Muscle of arm (tissue), 12 donors: ENCODE data around the gene ZKSCAN2. TPM values are rescaled to one million over a fixed set of nuclear protein-coding genes. Genes with fewer than 3 reads are reported as not detected.

Source experiments
- DNase-seq: peaks from one replicate; pipeline ENCODE4 v3.0.0-alpha.2; 2013
- polyA plus RNA-seq, 12 donors: library from polyadenylated mRNA; unstranded; fragments of 120-200 nt; gene quantifications; one replicate each; pipeline ENCODE4 v1.2.1, GENCODE V29; 2013; ENCODE audit not compliant: insufficient read length in 12 of 12

ZKSCAN2 gene
- polyA plus RNA-seq, 12 donors: 5.3 to 6.8 (median 6.3) TPM; not detected in 1

DNA sequence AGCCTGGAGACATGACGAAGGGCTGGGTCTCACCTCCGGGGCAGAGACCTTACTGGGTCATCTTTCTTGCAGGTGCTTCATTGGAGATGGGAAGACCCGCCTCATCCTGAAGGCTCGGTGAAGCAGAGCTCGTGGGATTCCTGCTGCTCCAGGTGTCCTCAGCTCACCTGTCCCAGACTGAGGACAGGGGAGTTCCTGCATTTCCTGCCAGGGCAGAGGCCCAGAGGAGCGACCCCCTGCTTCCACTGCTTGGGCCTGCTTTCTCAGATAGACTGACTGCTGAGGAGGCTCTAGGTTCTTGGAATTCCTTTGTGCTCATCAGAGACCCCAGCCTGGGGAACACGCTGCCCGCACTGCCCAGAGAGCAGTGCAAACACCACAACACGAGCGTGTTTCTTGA is 29.3 kb downstream of the ZKSCAN2 start:
- no peak for DNase-seq

DNA sequence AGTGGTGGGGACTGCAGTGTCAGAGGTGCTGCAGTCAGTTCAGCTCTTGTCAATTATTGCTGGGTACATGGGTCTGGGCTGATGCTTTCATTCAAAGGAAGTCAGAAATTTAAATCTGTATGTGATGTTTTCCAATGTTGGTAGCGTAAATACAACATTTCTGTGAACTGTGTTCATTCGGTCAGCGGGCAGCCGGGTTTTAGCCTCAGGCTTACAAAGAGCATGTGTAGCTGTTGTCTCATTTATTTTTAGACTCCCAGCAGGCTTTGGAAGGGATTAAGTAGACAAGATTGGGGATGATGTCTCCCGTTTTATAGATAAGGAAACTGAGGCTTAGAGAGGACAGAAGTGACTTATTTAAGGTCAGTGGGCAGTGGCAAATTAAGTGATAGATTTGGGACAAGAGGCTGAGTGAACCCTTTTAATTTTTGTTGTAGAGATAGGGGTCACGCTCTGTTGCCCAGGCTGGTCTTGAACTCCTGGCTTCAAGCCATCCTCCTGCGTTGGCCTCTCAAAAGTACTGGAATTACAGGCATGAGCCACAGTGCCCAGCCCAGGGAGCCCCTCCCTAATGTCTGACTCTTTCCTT is 32.8 kb downstream of the ZKSCAN2 start:
- DNase-seq: no peak

- no peak for DNase-seq
Observed at GRCh38 chr16:25223964-25224363, 33.7 kb downstream of the ZKSCAN2 start.

DNA sequence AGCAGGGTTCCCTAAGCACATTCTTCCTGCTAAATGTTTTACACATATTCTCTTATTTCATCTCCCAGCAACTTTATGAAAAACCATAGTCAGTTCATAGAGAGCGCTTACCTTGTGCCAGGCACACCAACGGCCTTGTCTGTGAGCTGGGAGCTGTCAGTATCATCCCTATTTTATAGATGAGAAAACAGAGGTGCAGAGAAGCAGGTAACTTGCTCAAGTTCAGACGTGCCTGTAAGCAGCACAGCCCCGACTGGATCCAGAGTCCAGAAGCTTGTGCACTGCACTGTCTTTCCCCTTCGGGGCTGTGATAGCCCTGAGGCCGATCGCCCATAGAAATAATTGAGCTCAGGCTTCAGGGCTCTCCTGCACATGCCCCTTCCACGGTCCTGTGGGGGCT is 34.7 kb downstream of the ZKSCAN2 start:
- no peak for DNase-seq

GRCh38 chr16:25219070-25219737 is 38.4 kb downstream of the ZKSCAN2 start:
- DNase-seq: no peak

- DNase-seq: no peak
Observed at GRCh38 chr16:25217921-25218320, 39.7 kb downstream of the ZKSCAN2 start.

DNA sequence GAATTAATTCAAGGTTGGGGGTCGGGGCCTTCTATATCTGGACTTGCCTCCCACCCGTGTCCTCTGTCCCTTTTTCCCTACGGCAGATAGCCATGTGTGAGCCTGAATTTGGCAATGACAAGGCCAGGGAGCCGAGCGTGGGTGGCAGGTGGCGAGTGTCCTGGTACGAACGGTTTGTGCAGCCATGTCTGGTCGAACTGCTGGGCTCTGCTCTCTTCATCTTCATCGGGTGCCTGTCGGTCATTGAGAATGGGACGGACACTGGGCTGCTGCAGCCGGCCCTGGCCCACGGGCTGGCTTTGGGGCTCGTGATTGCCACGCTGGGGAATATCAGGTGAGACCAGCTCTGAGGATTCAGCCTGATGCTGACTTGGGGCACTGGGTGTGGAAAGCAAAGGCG is 40.5 kb downstream of the ZKSCAN2 start:
- DNase-seq: no peak

GRCh38 chr16:25213709-25214397 is 43.8 kb downstream of the ZKSCAN2 start:
- DNase-seq: no peak

DNA sequence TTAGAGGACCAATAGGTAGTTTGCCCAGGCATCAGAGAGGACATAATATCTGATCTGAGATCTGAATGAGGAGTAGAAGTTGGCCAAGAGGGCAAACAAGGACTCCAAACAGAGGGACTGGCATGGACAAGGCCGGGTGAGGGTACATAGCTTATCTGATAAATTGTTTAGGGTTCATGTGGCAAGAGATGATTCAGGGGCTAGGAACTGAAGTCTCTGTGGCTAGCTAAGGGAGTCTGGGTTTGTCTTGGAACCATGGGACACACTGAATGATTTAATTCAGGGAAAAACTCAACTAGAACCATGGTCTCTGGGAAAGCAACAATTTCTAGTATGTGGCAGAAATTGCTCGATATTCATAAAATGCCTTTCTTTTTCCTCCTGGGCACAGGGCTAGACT is 45.0 kb downstream of the ZKSCAN2 start:
- DNase-seq: no peak

DNA sequence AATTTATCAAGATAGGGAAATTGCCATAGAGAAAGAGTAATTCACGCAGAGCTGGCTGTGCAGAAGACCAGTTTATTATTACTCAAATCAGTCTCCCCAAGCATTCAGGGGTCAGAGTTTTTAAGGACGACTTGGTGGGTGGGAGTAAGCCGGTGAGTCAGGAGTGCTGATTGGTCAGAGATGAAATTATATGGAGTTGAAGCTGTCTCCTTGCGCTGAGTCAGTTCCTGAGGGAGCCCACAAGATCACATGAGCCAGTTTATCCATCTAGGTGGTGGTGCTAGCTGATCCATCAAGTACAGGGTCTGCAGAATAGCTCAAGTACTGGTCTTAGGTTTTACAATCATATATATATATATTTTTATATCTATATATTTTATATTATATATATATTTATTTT is 46.9 kb downstream of the ZKSCAN2 start:
- no peak for DNase-seq

DNA sequence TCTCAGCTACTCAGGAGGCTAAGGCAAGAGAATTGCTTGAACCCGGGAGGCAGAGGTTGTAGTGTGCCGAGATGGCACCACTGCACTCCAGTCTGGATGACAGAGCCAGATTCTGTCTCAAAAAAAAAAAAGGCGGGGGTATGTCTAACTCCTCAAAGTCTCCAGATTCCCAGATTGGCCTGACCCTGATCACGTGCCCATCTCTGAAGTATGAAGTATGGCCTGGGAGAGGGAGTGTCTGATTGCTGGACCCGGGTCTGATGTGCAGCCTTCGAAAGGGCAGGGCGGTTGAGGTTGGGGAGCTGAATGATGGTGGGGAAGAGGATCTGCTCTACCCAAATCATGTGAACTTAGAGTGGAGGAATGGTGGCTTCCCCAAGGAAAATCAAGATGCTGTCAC is 58.2 kb downstream of the ZKSCAN2 start:
- DNase-seq: no peak

DNA sequence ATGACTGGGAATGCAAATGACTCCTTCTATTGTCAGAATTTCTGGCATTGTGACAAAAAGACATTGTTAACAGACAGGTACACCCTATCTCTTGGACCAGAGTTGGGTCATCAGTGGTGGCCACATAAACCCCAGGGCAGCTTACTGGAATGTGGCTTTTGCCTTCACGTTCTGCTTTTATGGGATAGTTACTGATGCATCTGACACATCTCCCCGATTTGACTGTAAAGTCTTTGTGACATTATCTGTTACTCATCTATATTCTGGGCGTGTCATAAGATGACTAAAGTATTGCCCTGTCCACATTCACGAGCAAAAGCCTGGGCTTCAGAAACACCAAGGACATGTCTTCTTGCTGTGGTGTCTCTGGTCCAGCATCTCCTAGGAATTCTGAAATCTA is 59.6 kb downstream of the ZKSCAN2 start:
- no peak for DNase-seq

GRCh38 chr16:25194273-25194878 is 63.3 kb downstream of the ZKSCAN2 start:
- no peak for DNase-seq

DNA sequence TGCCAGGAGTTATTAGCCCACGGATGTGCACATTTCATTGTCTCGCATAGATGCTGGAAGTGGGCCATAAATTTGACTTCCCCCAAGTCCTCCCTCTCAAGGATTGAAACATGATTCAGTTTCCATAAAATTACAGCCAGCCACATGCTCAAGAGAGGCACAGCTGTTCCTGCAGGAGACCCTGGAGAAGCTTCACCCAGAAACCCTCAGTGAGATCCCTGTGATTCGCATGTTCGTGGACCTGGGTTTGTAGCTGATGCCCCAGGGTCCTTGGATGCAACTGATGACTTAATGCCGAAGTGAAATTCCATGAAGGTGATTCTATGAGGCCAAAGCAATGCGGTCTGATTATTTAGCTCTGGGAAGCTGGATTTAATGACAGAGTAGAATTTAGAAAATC is 65.5 kb downstream of the ZKSCAN2 start:
- no peak for DNase-seq

- DNase-seq: no peak
Observed at GRCh38 chr16:25189305-25189704, 68.3 kb downstream of the ZKSCAN2 start.

DNA sequence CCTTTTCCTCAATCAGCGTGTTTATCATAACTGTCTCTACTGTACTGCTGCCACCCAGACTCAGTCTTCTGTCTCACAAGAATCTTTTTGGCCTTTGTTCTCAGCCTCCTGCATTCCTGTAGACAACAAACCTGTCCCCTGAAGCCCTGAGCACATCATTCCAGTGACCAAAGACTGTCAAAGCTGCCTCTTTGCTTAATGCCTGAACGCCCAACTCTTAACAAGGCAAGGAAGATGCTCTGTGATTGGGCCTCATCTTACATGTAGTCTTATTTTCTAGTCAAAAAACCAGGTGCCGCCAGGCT is 70.2 kb downstream of the ZKSCAN2 start:
- no peak for DNase-seq

Other genes starting within 250 kb of the ZKSCAN2 start
- gene ARHGAP17, start 242.5 kb downstream of the ZKSCAN2 start, polyA plus RNA-seq: 10 to 100 TPM in 11 of 12 donors, not detected in 1; 34.3 to 71.7 (median 43.8) TPM
- 10 to 100 TPM in 11 of 12 donors, not detected in 1; 14.5 to 46.2 (median 42.6) TPM for gene LCMT1, start 146.1 kb downstream of the ZKSCAN2 start, polyA plus RNA-seq
- under 1 TPM in 1 of 12 donors, not detected in 11; 0.24 TPM for gene AQP8, start 40.9 kb downstream of the ZKSCAN2 start, polyA plus RNA-seq